Activated CD4-positive, alpha-beta T cell treated with anti-CD3 and anti-CD28 coated beads, Interleukin-2, amount 50 U/mL, for 48 hours (primary cell): ENCODE data around the gene EXOSC9.
"Not testable (repeated sequence)": the region's sequence is repeated elsewhere in the genome, so short reads cannot be mapped to it uniquely, and the experiment has no call there.

Experiments used
- DNase-seq, 2 experiments: peaks; one replicate each; pipeline ENCODE4 v3.0.0-alpha.2; 2020

EXOSC9 gene

GRCh38 chr4:121800961-121801714 is at the start of gene EXOSC9:
Gene EXOSC9 (plus strand): TSS chr4:121801323. CDS start chr4:121801425, 102 bp downstream.
- DNase-seq = peak; percentile 96 to 97

GRCh38 chr4:121752142-121752541 is 49.0 kb upstream of the EXOSC9 start:
- DNase-seq = not testable (repeated sequence)

GRCh38 chr4:121758925-121759568 is 42.1 kb upstream of the EXOSC9 start:
- DNase-seq = no peak

GRCh38 chr4:121760205-121760604 is 40.9 kb upstream of the EXOSC9 start:
- DNase-seq = no peak

- DNase-seq = no peak
Measured at GRCh38 chr4:121764303-121764701, 36.8 kb upstream of the EXOSC9 start.

- peak in 1 of 2 experiments; percentile 5 for DNase-seq
Measured at GRCh38 chr4:121764702-121765367, 36.3 kb upstream of the EXOSC9 start, which contains the start of gene SMIM43. Gene SMIM43 (minus strand): TSS chr4:121765164. CDS start chr4:121765105, 59 bp downstream.

- no peak for DNase-seq
Measured at GRCh38 chr4:121765368-121765705, 35.8 kb upstream of the EXOSC9 start.

GRCh38 chr4:121765971-121766538 is 35.1 kb upstream of the EXOSC9 start:
- no peak for DNase-seq

- DNase-seq = no peak
Measured at GRCh38 chr4:121767166-121767565, 34.0 kb upstream of the EXOSC9 start.

- no peak for DNase-seq
Measured at GRCh38 chr4:121769341-121769740, 31.8 kb upstream of the EXOSC9 start.

GRCh38 chr4:121771869-121772268 is 29.3 kb upstream of the EXOSC9 start:
- DNase-seq = no peak

- DNase-seq = no peak
Measured at GRCh38 chr4:121773883-121774282, 27.2 kb upstream of the EXOSC9 start.

GRCh38 chr4:121776610-121777401 is 24.3 kb upstream of the EXOSC9 start:
- DNase-seq = no peak

- no peak for DNase-seq
Measured at GRCh38 chr4:121777625-121778024, 23.5 kb upstream of the EXOSC9 start.

- no peak for DNase-seq
Measured at GRCh38 chr4:121778991-121779628, 22.0 kb upstream of the EXOSC9 start.

- no peak for DNase-seq
Measured at GRCh38 chr4:121783210-121783609, 17.9 kb upstream of the EXOSC9 start.

- DNase-seq = no peak
Measured at GRCh38 chr4:121784401-121784800, 16.7 kb upstream of the EXOSC9 start.

GRCh38 chr4:121784975-121785374 is 16.1 kb upstream of the EXOSC9 start:
- DNase-seq = no peak

GRCh38 chr4:121785479-121785878 is 15.6 kb upstream of the EXOSC9 start:
- no peak for DNase-seq

GRCh38 chr4:121786221-121786620 is 14.9 kb upstream of the EXOSC9 start:
- no peak for DNase-seq

- DNase-seq = no peak
Measured at GRCh38 chr4:121788896-121789295, 12.2 kb upstream of the EXOSC9 start.

- DNase-seq = no peak
Measured at GRCh38 chr4:121789455-121789854, 11.7 kb upstream of the EXOSC9 start.
